Lower leg skin (tissue), 4 donors: ENCODE data around the gene PMIS2. TPM values are rescaled to one million over a fixed set of nuclear protein-coding genes. Genes with fewer than 3 reads are reported as not detected.

Source experiments
- DNase-seq, 2 donors: peaks; one replicate each; pipeline ENCODE4 v3.0.0-alpha.2; 2019; ENCODE audit warnings: low spot score in 2 of 2
- H3K4me3 ChIP-seq: fragments of 200-600 bp; sonication (generic); 2 replicates; pipeline ENCODE4 v1.5.1; 2017; ENCODE audit warnings: mild to moderate bottlenecking, low read depth; ENCODE audit not compliant: poor library complexity, severe bottlenecking
- CTCF ChIP-seq, 3 donors: fragments of 450-650 bp; IDR thresholded peaks; one replicate each; pipeline ENCODE4 v1.5.1; 2016; ENCODE audit warnings: antibody characterized with exemption in 3 of 3, mild to moderate bottlenecking in 3 of 3, moderate library complexity in 2 of 3
- POLR2A ChIP-seq, 2 donors: fragments of 450-650 bp; IDR thresholded peaks; one replicate each; pipeline ENCODE4 v1.6.1; 2016 to 2017; ENCODE audit warnings: antibody characterized with exemption in 2 of 2, mild to moderate bottlenecking in 1 of 2, moderate library complexity in 1 of 2
- WGBS, 2 donors: methylation state at CpG; one replicate each; pipeline ENCODE4 v1.1.5; 2018; 5-methylcytosine and 5-hydroxymethylcytosine counted together
- intact Hi-C: fragments of 100-400 bp; cut with DNase I; formaldehyde crosslinking; loops from one replicate; pipeline ENCODE4 v1.15.0; 2023; ENCODE audit warnings: low total_unique reads
- total RNA-seq, 4 donors: library from RNA; depleted of rRNA; stranded (reverse); fragments of >200 nt; gene quantifications; one replicate each; pipeline ENCODE4 v1.1.0, GENCODE V29; 2016

The PMIS2 gene
- total RNA-seq, 4 donors from 2014 or later, result not detected

GRCh38 chr19:35562776-35563175 is 23.2 kb upstream of the PMIS2 start:
- intact Hi-C loops, result loop anchor here (5.0 kb wide), 1 partner anchor 505 kb away; no protein-coding TSS in a partner anchor
- 54 to 65% methylated on average over 2 of the region's 2 CpGs for WGBS, 2 donors
- no peak for TF ChIP-seq CTCF (IDR thresholded peaks at IDR 0.05)
- no peak overlapping the region for H3K4me3 ChIP-seq
- no peak for DNase-seq

DNA sequence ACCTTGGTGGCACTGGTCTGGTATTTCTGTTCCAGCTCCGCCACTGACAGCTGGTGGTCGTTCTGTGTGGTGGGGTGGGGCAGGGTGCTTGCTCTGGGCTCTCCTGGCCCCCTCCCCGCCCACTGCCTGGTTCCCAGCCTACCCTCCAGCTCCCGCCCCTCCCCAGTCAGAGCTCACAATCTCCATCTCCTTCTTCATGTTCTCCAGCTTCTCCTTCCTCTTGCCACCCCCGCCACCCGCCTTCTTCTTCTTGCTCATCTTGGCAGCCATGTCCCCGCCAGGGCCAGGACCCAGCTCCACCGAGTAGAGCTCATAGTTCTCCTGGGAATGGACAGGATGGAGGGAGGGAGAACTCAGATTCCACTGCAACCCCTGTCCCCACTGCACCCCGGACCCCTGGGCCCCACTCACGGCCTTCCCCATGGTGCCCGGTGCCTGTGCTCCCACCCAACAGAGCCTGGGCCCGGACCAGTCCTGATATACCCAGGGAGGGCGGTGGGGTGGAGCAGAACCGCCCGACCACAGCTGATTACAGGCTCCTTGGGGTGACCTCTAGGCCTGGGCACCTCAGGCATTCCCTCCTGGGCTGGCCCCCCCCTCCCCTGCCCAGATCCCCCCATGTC is 22.7 kb upstream of the PMIS2 start, which contains the start of gene ATP4A:
Gene ATP4A, minus strand, starts transcription at position 452 of the 623 bp plus-strand sequence. Its CDS starts 29 bp downstream, at position 423.
- intact Hi-C loops, result loop anchor here (5.0 kb wide), 1 partner anchor 506 kb away; no protein-coding TSS in a partner anchor
- WGBS, 2 donors, result 69 to 72% methylated on average over 15 of the region's 15 CpGs
- DNase-seq, result no peak

DNA sequence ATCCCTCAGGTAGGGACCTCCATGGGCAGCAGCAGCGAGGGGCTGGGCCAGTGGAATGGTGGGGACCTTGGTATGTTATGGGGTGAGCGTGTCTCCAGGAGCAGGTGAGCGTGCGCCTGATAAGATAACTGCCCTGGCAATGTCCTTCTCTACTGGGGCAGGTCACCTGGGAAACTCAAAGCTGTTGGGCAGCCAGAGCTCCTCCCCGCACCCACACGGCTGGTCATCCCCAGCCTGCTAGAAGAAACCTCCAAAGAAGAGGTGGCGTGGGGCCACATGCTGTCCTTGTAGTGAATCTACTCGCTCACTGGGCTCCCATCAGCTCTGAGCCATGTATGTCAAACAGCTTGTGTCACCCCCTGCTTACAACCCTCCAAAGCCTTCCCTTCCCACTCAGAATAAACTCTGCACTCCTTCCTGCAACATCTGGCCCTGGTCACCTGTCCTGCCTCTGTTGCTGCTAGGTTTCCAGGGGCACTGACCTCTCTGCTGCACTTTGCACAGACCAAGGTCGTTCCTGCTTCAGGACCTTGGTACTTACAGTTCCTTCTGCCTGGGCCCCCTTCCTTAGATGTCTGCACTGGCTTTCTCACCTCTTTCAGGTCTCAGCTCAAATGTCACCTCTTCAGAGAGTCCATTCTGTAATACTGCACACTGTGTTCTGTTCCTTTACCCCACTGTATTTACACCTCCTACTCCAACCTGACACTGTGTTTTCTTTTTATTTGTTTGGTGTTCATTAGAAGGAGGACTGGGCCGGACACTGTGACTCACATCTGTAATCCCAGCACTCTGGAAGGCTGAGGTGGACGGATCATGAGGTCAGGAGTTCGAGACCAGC is 20.7 kb upstream of the PMIS2 start:
- DNase-seq, result no peak
- H3K4me3 ChIP-seq, result no peak overlapping the region
- TF ChIP-seq POLR2A (IDR thresholded peaks at IDR 0.05), result no peak
- TF ChIP-seq CTCF (IDR thresholded peaks at IDR 0.05), result no peak
- intact Hi-C loops, result no loop called here
- 77 to 80% methylated on average over 12 of the region's 12 CpGs for WGBS, 2 donors

More for the DNA sequence above, 22.7 kb upstream of the PMIS2 start, which contains the start of gene ATP4A:
- no peak within 1 kb of the TSS for H3K4me3 ChIP-seq
- TF ChIP-seq POLR2A (IDR thresholded peaks at IDR 0.05) (no peak), CTCF (IDR thresholded peaks at IDR 0.05) (no peak)

DNA sequence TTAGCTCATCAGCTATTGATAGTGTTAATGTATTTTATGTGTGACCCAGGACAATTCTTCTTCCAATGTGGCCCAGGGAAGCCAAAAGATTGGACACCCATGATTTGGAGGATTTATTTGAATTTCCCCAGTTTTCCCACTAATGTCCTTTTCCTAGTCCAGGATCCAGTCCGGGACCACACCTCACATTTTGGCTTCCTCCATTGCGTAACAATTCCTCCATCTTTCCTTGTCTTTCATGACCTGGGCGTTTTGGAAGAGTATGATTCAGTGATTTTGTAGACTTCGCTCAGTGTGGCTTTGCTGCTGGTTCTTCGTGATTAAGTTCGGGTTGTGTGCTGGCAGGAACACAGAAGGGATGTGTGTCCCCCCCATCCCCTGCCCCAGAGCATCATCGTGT is 19.2 kb upstream of the PMIS2 start:
- TF ChIP-seq POLR2A (IDR thresholded peaks at IDR 0.05), result no peak
- no peak for TF ChIP-seq CTCF (IDR thresholded peaks at IDR 0.05)
- intact Hi-C loops, result no loop called here
- 85 to 87% methylated on average over 7 of the region's 7 CpGs for WGBS, 2 donors
- no peak for DNase-seq
- no peak overlapping the region for H3K4me3 ChIP-seq

GRCh38 chr19:35569281-35569781 is 16.6 kb upstream of the PMIS2 start:
- intact Hi-C loops, result no loop called here
- 58 to 69% methylated on average over 5 of the region's 5 CpGs for WGBS, 2 donors
- no peak for TF ChIP-seq CTCF (IDR thresholded peaks at IDR 0.05)
- TF ChIP-seq POLR2A (IDR thresholded peaks at IDR 0.05), result no peak
- no peak for DNase-seq
- no peak overlapping the region for H3K4me3 ChIP-seq
